GM20000 (cell line): ENCODE measurements around the gene PTGS2.
A peak's percentile ranks its signal among the peaks of the same experiment; 100 is the strongest.

Source experiments
- DNase-seq: peaks from one replicate; pipeline ENCODE4 v3.0.0; 2012; ENCODE audit warnings: low spot score
- TF ChIP-seq, protein P1 (sequence below): IDR thresholded peaks from 2 replicates; pipeline ENCODE4 v1.5.1; 2012; ENCODE audit warnings: mild to moderate bottlenecking, control low read depth; ENCODE audit errors: extremely low read depth, missing control alignments

PTGS2 gene

DNA sequence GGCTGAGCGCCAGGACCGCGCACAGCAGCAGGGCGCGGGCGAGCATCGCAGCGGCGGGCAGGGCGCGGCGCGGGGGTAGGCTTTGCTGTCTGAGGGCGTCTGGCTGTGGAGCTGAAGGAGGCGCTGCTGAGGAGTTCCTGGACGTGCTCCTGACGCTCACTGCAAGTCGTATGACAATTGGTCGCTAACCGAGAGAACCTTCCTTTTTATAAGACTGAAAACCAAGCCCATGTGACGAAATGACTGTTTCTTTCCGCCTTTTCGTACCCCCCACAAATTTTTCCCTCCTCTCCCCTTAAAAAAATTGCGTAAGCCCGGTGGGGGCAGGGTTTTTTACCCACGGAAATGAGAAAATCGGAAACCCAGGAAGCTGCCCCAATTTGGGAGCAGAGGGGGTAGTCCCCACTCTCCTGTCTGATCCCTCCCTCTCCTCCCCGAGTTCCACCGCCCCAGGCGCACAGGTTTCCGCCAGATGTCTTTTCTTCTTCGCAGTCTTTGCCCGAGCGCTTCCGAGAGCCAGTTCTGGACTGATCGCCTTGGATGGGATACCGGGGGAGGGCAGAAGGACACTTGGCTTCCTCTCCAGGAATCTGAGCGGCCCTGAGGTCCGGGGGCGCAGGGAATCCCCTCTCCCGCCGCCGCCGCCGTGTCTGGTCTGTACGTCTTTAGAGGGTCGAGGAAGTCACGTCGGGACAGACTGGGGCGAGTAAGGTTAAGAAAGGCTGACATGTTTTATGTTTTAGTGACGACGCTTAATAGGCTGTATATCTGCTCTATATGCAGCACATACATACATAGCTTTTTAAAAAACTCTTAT, at the start of gene PTGS2:
PTGS2 (minus strand) TSS at position 179 of the 817 bp plus-strand sequence; CDS start at position 46, 133 bp downstream.
- TF ChIP-seq, protein P1, sequence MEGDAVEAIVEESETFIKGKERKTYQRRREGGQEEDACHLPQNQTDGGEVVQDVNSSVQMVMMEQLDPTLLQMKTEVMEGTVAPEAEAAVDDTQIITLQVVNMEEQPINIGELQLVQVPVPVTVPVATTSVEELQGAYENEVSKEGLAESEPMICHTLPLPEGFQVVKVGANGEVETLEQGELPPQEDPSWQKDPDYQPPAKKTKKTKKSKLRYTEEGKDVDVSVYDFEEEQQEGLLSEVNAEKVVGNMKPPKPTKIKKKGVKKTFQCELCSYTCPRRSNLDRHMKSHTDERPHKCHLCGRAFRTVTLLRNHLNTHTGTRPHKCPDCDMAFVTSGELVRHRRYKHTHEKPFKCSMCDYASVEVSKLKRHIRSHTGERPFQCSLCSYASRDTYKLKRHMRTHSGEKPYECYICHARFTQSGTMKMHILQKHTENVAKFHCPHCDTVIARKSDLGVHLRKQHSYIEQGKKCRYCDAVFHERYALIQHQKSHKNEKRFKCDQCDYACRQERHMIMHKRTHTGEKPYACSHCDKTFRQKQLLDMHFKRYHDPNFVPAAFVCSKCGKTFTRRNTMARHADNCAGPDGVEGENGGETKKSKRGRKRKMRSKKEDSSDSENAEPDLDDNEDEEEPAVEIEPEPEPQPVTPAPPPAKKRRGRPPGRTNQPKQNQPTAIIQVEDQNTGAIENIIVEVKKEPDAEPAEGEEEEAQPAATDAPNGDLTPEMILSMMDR, result no peak
- peak; percentile 79 for DNase-seq

DNA sequence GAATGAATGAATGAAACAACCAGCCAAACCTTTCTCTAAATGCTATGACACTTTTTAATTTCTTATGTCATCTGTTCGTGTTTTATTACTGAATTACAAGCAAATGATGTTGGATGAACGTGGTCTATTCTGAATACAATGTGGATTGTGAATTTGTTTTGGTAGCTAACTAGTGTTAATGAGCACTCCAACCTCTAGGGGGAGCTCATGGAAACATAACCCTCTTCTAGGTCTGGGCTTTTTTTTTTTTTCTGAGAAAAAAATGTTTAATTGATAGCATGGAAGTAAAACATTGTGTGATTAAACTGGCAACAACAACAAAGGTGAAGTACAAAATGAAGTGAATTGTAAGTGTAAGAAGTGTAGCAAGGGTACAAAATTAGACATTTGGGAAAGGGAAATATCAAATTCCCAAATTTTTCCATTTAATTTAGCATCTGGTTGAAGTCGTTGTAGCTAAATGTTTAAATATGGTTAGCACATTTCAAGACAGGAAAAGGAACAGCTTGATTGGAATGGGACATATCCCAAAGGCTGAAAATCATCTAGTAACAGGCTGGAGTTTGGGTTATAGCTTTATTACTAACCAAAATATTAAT, 42.6 kb upstream of the PTGS2 start:
- peak; percentile 36 for DNase-seq

DNA sequence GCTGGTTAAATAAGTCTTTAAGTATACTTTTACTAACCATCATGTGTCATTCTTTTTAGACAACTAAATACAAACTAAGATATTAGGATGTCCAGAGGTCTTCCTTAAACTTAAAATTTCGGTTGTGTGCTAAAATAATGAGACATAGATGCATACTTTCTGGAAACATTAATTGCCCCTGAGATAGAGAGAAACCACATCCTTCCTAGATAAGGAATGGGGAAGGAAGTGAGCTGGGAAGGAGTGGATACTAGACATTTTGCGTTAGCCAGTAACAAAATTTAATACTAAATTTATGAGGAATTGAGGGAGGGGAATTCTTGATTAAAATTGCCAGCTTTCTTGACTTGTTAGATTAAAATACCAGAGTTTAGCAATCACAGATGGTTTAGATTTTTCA, 37.1 kb upstream of the PTGS2 start:
- TF ChIP-seq, protein P1, result no peak
- DNase-seq, result no peak

More for the DNA sequence above, 42.6 kb upstream of the PTGS2 start:
- TF ChIP-seq, protein P1, result peak; percentile 35

DNA sequence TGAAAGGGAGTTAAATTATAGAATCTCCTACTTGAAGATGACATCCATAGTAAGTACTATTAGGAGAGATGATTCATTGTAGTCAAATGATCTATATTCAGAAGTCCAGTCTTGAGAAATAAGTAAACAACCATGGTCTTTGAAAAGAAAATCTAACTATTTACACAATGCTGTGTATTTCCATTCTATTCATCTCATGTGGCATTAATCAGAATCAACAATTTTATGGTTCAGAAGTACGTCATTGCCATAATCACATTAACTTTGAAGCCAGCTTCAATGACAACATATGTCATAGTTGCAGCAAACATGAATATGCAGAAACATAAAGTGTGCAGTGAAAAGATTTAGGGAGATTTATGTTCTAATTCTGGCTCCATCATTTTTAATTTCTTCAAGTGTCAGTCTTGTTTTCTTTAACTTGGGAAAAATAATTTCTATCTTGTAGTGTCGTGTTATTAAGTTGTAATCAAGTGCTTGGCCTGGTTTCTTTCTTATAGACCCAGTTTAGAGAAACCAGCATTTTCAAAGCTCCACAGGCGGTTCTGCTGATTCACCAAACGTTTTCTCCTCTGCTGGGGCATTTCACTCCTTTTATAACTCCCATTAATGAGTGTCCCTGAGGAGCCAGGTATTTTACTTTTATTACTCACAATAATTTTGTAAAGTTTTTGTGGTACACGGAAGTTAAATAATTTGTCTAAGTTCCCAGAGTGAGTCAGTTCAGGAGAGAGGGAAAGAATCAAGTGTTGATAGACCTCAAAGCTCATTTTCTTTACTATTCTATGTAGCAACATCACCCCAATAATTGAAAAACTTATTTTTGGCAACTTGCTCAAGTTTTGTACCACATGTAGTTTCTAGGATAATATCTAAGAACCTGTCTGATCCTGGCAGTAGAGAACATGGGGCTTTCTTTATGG, 35.9 kb upstream of the PTGS2 start:
- no peak for DNase-seq
- TF ChIP-seq, protein P1, result no peak

DNA sequence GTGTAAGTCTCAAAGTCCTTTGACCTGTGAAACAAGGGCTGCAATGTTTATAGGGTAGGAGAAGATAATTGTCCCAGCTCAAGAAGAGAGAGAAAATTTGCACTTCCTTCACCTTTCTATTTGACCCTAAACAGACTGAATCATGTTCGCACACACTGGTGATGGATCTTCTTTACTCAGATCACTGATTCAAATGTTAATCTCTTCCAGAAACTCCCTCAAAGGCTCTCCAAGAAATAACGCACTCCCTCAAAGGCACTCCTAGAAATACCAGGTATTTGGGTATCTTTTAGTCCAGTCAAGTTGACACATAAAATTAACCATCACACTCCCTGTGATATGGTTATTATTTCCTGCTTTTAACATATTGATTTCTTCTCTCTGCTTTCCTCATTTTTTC, 30.5 kb upstream of the PTGS2 start:
- no peak for DNase-seq
- TF ChIP-seq, protein P1, result no peak

DNA sequence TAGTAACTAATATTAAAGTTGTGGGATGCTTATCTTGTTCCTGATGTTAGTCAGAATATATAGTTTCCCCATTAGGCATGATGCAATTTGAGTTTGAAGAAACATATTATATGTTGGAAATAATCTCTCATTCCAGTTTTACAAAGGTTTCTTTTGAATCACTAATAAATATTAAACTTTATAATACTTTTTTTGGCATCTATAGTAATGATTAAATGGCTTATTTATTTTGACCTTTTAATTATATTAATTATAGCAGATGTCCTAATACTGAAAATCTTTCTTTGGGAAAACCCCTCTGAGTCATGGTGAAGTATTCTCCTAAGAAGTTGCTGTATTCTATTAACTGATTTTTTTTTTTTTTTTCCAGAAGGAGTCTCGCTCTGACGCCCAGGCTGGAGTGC, 28.5 kb upstream of the PTGS2 start:
- no peak for DNase-seq
- TF ChIP-seq, protein P1, result no peak
